B cell (primary cell): ENCODE measurements around the gene RBM19. TPM values are rescaled to one million over a fixed set of nuclear protein-coding genes. Genes with fewer than 3 reads are reported as not detected.

Experiments
- ATAC-seq: fragments of 200-7000 bp; cut with Tn5 transposase; one replicate; pipeline ENCODE4 v1.10.0; 2021; ENCODE audit warnings: low read depth, mild to moderate bottlenecking, moderate number of reproducible peaks, moderate library complexity
- CTCF ChIA-PET: fragments of 350-600 bp; sonication (Branson Sonifier 250); formaldehyde crosslinking; loops from one replicate; lab custom pipeline; 2021; ENCODE audit warnings: antibody characterized with exemption, inconsistent platforms; lab: Charles Lee
- POLR2A ChIA-PET: fragments of 350-600 bp; sonication (Branson Sonifier 250); formaldehyde crosslinking; loops from one replicate; lab custom pipeline; 2021; ENCODE audit warnings: antibody characterized with exemption; lab: Charles Lee
- DNase-seq: peaks from one replicate; pipeline ENCODE4 v3.0.0; 2013
- H2AFZ ChIP-seq: 2 replicates; pipeline ENCODE4 v1.6.1; 2012; ENCODE audit warnings: mild to moderate bottlenecking, low read depth, low read length; ENCODE audit not compliant: insufficient read depth, poor library complexity, severe bottlenecking
- H3K27ac ChIP-seq, 2 donors: 1 replicate in 1 of 2; 2 replicates in 1 of 2; pipeline ENCODE4 v1.5.1; 2012 to 2013; ENCODE audit warnings: low read length in 2 of 2, mild to moderate bottlenecking in 2 of 2, moderate library complexity in 1 of 2
- H3K27me3 ChIP-seq, 4 experiments: fragments of 200-600 bp in 1 of 4; sonication (generic) in 1 of 4; replicated peaks in 1 of 4; 1 replicate in 2 of 4; 2 replicates in 2 of 4; pipeline versions ENCODE4 v1.6.1 to v1.7.0; 2013 to 2016; ENCODE audit warnings: low read length in 3 of 4, mild to moderate bottlenecking in 2 of 4, mixed read lengths in 1 of 4, moderate library complexity in 1 of 4; ENCODE audit not compliant: insufficient read depth in 4 of 4, control insufficient read depth in 3 of 4; ENCODE audit errors: control extremely low read depth in 1 of 4
- H3K36me3 ChIP-seq, 2 experiments: replicated peaks in 1 of 2; 1 replicate in 1 of 2; 2 replicates in 1 of 2; pipeline versions ENCODE4 v1.6.1 to v1.7.1; 2013; ENCODE audit warnings: low read length in 1 of 2; ENCODE audit not compliant: insufficient read depth in 2 of 2, control insufficient read depth in 1 of 2; ENCODE audit errors: control extremely low read depth in 1 of 2, extremely low read depth in 1 of 2
- H3K4me1 ChIP-seq, 2 donors: fragments of 200-600 bp in 1 of 2; sonication (generic) in 1 of 2; 1 replicate in 1 of 2; 2 replicates in 1 of 2; pipeline versions ENCODE4 v1.5.1 to v1.6.1; 2013 to 2017; ENCODE audit warnings: low read length in 2 of 2; ENCODE audit not compliant: control insufficient read depth in 2 of 2, insufficient read depth in 2 of 2
- H3K4me2 ChIP-seq: replicated peaks from 2 replicates; pipeline ENCODE3; 2012; ENCODE audit warnings: mild to moderate bottlenecking, low read depth, low read length; ENCODE audit not compliant: poor library complexity, severe bottlenecking
- H3K4me3 ChIP-seq, 5 experiments: fragments of 200-600 bp in 1 of 5; sonication (generic) in 1 of 5; 1 replicate in 3 of 5; 2 replicates in 2 of 5; pipeline versions ENCODE4 v1.5.1 to v1.7.0; 2011 to 2016; ENCODE audit warnings: low read length in 4 of 5, mild to moderate bottlenecking in 4 of 5, low read depth in 2 of 5, control low read depth in 1 of 5, moderate library complexity in 1 of 5; ENCODE audit not compliant: insufficient read depth in 1 of 5; ENCODE audit errors: control extremely low read depth in 1 of 5, extremely low read depth in 1 of 5
- H3K79me2 ChIP-seq: fragments of 200-600 bp; sonication (generic); one replicate; pipeline ENCODE4 v1.6.0; 2016; ENCODE audit warnings: low read length; ENCODE audit not compliant: control insufficient read depth, insufficient read depth
- H3K9ac ChIP-seq: fragments of 200-600 bp; sonication (generic); 2 replicates; pipeline ENCODE4 v1.6.1; 2017; ENCODE audit warnings: mild to moderate bottlenecking, low read length, moderate library complexity
- H3K9me3 ChIP-seq, 3 donors: one replicate each; pipeline versions ENCODE4 v1.6.1 to v1.7.1; 2013; ENCODE audit warnings: low read length in 2 of 3; ENCODE audit not compliant: control insufficient read depth in 2 of 3, insufficient read depth in 1 of 3; ENCODE audit errors: control extremely low read depth in 1 of 3
- H4K20me1 ChIP-seq: 2 replicates; pipeline ENCODE4 v1.6.0; 2012; ENCODE audit warnings: mild to moderate bottlenecking, low read length; ENCODE audit not compliant: insufficient read depth, control insufficient read depth, poor library complexity, severe bottlenecking
- H3K27ac Mint-ChIP-seq: one replicate; pipeline ENCODE4 v1.8.0; 2021; ENCODE audit warnings: mixed read lengths
- H3K27me3 Mint-ChIP-seq: one replicate; pipeline ENCODE4 v1.8.0; 2021; ENCODE audit warnings: mixed read lengths
- H3K4me1 Mint-ChIP-seq: one replicate; pipeline ENCODE4 v1.8.0; 2021; ENCODE audit warnings: mixed read lengths
- H3K4me3 Mint-ChIP-seq: one replicate; pipeline ENCODE4 v1.8.0; 2021; ENCODE audit warnings: mixed read lengths
- H3K9me3 Mint-ChIP-seq: one replicate; pipeline ENCODE4 v1.8.0; 2022; ENCODE audit warnings: mixed read lengths; ENCODE audit not compliant: insufficient read depth
- CTCF ChIP-seq: fragments of 200-600 bp; IDR thresholded peaks from one replicate; pipeline ENCODE4 v1.8.0; 2022; ENCODE audit warnings: antibody characterized with exemption, mild to moderate bottlenecking
- EZH2 ChIP-seq: IDR thresholded peaks from 2 replicates; pipeline ENCODE4 v1.6.1; 2012; ENCODE audit warnings: borderline replicate concordance, low read depth, mild to moderate bottlenecking, moderate library complexity, low read length; ENCODE audit not compliant: insufficient read depth, poor library complexity, severe bottlenecking
- WGBS: methylation state at CpG from one replicate; pipeline ENCODE4 v1.1.5; 2013; ENCODE audit warnings: missing lambda C conversion rate; ENCODE audit not compliant: insufficient coverage; 5-methylcytosine and 5-hydroxymethylcytosine counted together
- intact Hi-C: fragments of 100-400 bp; cut with micrococcal nuclease; formaldehyde crosslinking; loops from one replicate; pipeline ENCODE4 v1.10.0; 2022
- polyA plus RNA-seq: library from polyadenylated mRNA; depleted of rRNA; stranded (reverse); fragments of >200 nt; gene quantifications from 2 replicates; pipeline ENCODE4 v1.2.3, GENCODE V29; 2012
- total RNA-seq, 2 donors: library from RNA; stranded (reverse); fragments of 120-200 nt in 1 of 2; gene quantifications; 1 replicate in 1 of 2; 2 replicates in 1 of 2; pipeline versions ENCODE4 v1.2.3 to v1.2.4, GENCODE V29; 2013 to 2022

RBM19 gene
- total and polyA plus RNA-seq, 2 donors (not counting 1 experiment from before 2014, with no cell fraction given), result 43.1 to 90.0 TPM

- no peaks in the 10 kb centered on the region for H3K79me2 ChIP-seq
- no peak overlapping the region for H3K4me3 Mint-ChIP-seq
- no peak for DNase-seq
- H2AFZ ChIP-seq, result no peak overlapping the region
- 100% methylated on average over 3 of the region's 4 CpGs for WGBS
- H3K4me2 ChIP-seq, result no peak overlapping the region
- no peak overlapping the region for H3K27ac ChIP-seq
- no peaks in the 10 kb centered on the region for H3K4me1 ChIP-seq
- no peak overlapping the region for H3K9ac ChIP-seq
- no peak overlapping the region for H3K27ac Mint-ChIP-seq
- H3K27me3 ChIP-seq, result peaks cover 0 to 14% (median 0%) of the 10 kb centered on the region in 4 experiments
- ChIA-PET CTCF (no interaction called here), POLR2A (no interaction called here)
- no peaks in the 10 kb centered on the region for H3K9me3 Mint-ChIP-seq
- no peak overlapping the region for H3K4me3 ChIP-seq
- no peaks in the 10 kb centered on the region for H4K20me1 ChIP-seq
- no peak for ATAC-seq
- no peaks in the 10 kb centered on the region for H3K4me1 Mint-ChIP-seq
- H3K27me3 Mint-ChIP-seq, result peaks cover 24% of the 10 kb centered on the region
- intact Hi-C loops, result no loop called here
- no peaks in the 10 kb centered on the region for H3K36me3 ChIP-seq
- peaks cover 0 to 6% (median 0%) of the 10 kb centered on the region in 3 donors for H3K9me3 ChIP-seq
- TF ChIP-seq EZH2, result no peak
- no peak for TF ChIP-seq CTCF
Measured at GRCh38 chr12:113988064-113988451, 21.9 kb upstream of the RBM19 start.

GRCh38 chr12:113987261-113988063 lies 21.3 kb upstream of the RBM19 start:
- H3K27ac Mint-ChIP-seq, result no peak overlapping the region
- no peak overlapping the region for H3K4me2 ChIP-seq
- H3K4me3 Mint-ChIP-seq, result no peak overlapping the region
- no peaks in the 10 kb centered on the region for H3K4me1 Mint-ChIP-seq
- intact Hi-C loops, result no loop called here
- CTCF ChIA-PET, result no interaction called here
- ATAC-seq (no peak), DNase-seq (no peak)
- H2AFZ ChIP-seq, result no peak overlapping the region
- no peaks in the 10 kb centered on the region for H3K4me1 ChIP-seq
- H3K27ac ChIP-seq, result no peak overlapping the region
- H3K9me3 Mint-ChIP-seq, result no peaks in the 10 kb centered on the region
- H3K4me3 ChIP-seq, result no peak overlapping the region
- H3K27me3 Mint-ChIP-seq, result peaks cover 24% of the 10 kb centered on the region
- H3K36me3 ChIP-seq, result no peaks in the 10 kb centered on the region
- POLR2A ChIA-PET, result no interaction called here
- WGBS, result 71% methylated on average over 2 of the region's 6 CpGs
- TF ChIP-seq EZH2, result no peak
- TF ChIP-seq CTCF, result no peak
- no peaks in the 10 kb centered on the region for H3K79me2 ChIP-seq
- H3K9me3 ChIP-seq, result peaks cover 0 to 5% (median 0%) of the 10 kb centered on the region in 3 donors
- H3K27me3 ChIP-seq, result peaks cover 0 to 13% (median 0%) of the 10 kb centered on the region in 4 experiments
- H4K20me1 ChIP-seq, result no peaks in the 10 kb centered on the region
- H3K9ac ChIP-seq, result no peak overlapping the region
